Midbrain (tissue), 1 donor: Measurements from ENCODE around the gene MERTK.
A peak's percentile ranks its signal among the peaks of the same experiment; 100 is the strongest.

Experiments used
- DNase-seq: peaks from one replicate; lab custom pipeline; 2025; lab: John Stamatoyannopoulos, UW

The MERTK gene

DNA sequence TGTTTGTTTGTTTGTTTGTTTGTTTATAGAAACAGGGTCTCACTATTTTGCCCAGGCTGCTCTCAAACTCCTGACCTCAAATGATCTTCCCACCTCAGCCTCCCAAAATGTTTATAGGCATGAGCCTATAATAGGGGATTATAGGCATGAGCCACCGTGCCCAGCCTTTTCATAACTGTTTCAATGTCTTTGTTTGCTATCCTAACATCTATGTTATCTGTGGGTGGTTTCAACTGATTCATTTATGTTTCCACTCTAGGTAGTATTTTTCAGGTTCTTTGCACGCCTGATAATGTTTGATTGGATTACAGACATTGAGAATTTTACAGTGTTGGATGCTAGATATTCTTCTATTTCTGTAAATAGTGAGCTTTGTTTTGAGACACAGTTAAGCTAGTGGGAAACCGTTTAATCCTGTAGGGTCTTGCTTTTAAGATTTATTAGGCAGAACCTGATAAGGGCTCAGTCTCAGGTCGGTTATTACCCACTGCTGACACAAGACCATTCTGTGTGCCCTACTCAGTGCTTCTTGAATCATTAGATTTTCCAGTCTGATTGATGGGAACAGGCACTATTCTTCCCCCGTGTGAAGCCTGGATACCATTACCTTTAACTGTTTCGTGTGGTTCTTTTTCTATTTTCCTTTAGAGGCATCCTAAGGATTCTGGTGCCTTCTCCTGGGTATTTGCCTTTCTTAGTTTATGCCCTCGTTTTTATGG lies 80.2 kb downstream of the MERTK start:
- DNase-seq: no peak

DNA sequence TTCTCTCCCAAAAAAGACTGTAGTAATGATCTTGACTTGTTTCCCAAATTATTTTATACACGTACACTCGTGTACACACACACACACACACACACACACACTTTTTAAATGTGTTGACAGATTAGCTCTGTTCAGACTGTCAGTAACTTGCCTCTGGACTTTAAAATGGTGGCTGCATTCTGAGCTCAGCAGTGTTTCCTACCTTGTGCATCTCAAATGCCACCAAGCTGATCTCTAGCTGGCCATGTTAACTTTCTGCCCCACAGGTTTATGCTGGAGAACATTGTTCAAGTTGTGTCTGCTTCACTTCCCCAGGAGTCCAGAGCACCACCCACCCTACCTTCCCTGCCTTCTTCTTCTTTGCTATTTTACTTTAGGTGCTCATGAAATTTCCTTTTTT lies 83.3 kb downstream of the MERTK start:
- no peak for DNase-seq

DNA sequence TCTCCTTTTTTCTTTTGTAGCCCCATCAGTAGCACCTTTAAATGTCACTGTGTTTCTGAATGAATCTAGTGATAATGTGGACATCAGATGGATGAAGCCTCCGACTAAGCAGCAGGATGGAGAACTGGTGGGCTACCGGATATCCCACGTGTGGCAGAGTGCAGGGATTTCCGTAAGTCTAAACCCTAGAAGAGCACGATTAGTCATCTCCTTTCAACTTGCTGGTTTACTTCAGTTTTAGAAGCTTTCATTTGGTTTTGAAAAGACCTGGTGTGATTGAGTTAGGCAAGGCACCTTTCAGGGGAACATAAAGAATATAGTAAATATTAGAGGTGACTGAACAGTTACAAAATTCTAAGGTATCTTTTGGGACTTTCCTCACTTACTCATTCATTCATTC lies 84.4 kb downstream of the MERTK start:
- no peak for DNase-seq

DNA sequence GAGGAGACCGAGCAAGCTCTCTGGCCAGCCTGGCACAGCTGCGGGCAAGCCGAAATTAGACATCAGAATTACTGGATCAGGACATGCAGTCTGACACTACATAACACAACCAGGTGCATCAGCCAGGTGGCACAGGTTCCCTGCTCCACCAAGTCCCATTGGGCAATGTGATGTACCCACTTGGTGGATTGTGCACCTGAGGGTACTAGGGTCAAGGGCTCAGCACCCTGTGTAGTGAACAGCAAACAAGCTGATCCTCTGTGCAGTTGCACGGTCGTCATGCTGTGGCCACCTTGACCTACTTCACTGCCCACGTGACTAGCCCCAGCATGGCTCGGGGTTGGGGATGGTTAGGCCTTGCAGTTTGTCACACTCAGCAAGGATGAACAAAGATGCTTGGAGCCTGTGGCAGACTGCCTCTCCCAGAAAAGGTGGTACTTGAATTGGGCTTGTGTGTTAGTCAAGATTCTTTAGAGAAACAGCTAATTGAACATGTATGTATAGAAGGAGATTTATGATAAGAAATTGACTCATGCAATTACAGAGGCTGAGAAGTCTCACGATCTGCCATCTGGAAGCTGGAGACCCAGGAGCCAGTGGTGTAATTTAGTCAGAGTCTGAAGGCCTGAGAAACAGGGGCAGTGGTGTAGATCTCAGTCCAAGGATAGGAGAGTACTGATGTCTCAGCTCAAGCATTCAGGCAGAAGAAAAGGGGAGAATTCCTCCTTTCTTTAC lies 85.2 kb downstream of the MERTK start:
- no peak for DNase-seq

DNA sequence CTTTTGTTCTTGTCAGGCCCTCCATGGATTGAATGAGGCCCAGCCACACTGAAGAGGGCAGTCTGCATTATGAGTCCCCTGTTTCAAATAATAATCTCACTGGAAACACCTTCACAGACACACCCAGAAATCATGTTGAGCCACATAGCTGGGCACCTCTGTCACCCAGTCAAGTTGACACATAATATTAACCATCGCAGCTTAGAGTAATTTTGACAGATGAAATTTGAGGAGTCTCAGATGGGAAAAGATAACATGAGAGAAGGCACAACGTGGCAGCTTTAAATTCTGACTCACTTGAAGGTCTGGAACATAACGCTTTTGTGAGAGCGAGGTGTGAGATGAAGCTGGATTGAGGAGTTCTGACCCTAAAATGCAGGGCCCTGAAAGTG lies 85.8 kb downstream of the MERTK start:
- DNase-seq: no peak

DNA sequence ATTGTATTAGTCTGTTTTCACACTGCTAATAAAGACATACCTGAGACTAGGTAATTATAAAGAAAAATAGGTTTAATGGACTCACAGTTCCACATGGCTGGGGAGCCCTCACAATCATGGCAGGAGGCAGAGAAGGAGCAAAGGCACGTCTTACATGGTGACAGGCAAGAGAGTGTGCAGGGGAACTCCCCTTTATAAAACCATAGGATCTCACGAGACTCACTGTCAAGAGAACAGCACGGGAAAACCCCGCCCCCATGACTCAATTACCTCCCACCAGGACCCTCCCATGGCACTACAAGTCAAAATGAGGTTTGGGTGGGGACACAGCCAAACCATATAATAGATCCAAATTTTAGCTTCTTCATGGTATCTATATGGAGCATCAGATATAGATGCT lies 87.1 kb downstream of the MERTK start:
- no peak for DNase-seq

DNA sequence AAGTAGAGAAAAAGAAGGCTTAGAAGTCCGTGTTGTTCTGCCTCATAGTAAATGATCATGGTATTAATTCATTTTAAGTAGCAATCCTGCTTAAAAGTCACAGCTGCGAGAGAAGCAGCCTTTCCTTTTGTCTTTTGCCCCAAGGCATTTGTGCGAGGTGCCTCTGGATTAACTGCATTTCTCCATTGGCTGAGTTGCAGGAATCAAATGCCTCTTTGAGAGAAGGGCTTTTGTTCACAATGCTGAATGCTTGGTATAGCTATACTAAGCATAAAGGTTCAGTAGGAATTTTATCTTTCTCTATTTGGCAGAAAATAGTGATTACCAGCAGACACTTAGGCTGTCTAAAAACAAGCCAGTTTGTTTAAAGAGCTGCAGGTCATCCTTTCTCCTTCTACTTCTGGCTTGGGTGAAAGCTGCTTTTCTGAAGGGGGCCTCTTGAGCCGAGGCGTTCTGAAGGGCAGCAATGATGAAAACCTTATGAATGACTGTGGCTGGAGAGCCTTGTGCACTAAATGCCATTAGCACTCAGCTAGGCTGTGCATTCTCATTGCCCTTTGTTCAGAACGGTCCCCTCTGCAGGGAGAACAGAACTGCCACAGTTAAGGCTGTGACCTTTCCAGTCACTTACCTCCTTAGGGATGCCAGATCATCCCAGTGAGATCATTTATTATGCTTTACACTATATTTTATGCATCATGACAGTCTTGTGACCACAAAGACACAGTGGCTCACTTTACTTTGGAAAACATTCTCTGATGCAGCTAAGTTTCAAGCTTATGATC lies 87.9 kb downstream of the MERTK start:
- DNase-seq: no peak

DNA sequence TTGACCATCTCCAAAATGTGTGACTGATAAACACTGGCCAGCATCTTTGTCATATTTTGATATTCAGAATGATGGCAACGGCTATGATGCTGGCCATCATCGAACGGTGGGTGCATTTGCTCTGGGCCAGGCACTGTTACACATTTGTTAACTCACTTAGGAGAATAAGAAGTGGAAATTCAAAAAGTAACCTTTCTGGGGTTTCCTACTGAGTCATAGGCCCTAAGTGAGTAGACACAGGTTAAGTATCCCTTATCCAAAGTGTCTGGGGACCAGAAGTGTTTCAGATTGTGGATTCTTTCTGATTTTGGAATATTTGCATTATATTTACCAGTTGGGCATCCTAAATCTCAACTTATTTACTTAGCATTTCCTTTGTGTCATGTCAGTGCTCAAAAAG lies 92.0 kb downstream of the MERTK start:
- DNase-seq: no peak

DNA sequence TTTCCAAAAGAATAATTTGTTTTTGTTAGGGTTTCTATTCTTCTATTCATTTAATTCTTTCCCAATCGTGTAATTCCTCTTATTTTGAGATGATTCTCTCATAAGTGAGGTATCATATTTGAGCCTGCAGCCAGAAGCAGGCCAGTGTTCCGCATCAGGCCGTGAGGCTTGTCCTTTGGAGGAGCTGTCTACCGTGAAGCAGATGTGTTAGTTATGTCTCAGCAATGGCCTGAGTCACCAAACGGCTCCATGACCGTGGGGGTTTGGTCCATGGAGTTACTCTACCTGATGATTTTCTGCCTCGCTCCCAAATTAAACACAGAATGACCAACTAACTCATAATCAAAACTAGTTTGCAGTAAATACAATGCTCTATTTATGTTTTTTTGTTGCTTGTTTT lies 92.4 kb downstream of the MERTK start:
- no peak for DNase-seq

DNA sequence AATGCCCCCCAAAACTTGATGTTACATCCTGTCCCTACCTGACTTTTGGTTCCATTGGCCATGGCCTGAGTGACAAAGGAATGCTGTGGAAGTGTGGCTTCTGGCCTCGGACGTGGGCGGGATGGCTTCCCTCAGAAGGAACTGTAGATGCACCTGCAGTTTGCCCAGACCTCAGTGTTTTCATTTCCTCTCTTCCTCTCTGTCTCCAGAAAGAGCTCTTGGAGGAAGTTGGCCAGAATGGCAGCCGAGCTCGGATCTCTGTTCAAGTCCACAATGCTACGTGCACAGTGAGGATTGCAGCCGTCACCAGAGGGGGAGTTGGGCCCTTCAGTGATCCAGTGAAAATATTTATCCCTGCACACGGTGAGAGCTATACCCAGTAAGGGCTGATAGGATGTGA lies 95.6 kb downstream of the MERTK start:
- DNase-seq: no peak

DNA sequence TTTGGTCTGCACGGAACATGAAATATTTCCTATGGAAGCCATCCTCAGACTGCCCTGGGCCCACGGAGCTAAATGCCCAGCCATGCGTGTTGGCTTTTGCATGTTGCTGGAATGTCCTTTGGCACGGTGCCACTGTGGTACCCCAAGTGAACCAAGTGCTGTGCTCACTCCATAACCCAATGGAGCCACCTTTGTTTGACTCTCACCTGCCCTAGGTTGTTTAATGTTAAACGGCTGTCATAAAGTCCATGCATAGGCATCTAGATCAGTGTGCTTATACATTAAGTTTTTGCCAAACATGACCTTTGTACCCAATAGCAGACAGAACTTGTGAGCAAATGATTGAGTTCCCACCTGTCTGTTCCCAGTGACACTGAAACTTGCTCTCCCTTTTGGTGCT lies 96.7 kb downstream of the MERTK start:
- DNase-seq: no peak

DNA sequence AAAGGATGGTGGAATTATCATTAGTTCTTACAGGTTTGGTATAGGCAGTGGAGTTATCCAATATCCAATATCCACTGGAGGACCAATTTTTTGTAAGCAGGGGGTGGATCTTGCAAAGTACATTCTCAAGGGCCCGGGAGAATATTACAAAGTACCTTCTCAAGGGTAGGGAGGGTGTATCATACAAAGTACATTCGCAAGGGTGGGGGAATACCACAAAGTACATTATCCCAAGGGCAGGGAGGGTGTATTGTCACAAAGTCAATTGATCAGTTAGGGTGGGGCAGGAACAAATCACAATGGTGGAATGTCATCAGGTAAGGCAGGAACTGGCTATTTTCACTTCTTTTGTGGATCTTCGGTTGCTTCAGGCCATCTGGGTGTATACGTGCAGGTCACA lies 101.4 kb downstream of the MERTK start:
- DNase-seq: no peak

DNA sequence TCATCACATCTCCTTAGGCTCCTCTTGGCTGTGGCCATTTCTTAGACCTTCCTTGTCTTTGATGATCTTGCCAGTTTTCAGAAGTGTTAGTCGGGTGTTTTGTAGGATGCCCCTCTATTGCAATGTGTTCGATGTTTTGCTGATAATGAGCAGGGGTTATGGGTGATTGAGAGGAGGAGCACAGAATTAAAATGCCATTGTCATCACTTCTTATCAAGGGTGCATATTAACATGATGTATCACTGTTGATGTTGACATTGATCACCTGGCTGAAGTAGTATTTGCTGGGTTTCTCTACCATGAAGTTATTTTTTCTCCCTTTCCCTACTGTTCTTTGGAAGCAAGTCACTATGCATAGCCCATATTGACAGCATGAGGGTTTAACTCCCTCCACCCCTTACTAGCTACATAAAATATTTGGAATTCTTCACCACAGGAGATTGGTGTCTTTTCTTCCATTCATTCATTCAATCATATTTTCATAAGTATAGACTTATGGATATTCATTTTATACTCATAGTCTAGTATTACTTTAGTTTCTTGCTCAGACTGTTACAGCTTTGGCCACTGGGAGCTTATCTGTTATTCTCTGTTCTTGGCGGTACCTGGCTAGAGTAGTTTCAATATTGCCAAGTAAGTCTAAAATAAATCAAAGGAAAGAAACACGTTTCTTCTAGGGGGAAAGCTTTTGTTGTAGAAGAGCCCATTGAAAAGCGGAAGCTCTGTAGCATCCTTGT lies 102.2 kb downstream of the MERTK start:
- no peak for DNase-seq

DNA sequence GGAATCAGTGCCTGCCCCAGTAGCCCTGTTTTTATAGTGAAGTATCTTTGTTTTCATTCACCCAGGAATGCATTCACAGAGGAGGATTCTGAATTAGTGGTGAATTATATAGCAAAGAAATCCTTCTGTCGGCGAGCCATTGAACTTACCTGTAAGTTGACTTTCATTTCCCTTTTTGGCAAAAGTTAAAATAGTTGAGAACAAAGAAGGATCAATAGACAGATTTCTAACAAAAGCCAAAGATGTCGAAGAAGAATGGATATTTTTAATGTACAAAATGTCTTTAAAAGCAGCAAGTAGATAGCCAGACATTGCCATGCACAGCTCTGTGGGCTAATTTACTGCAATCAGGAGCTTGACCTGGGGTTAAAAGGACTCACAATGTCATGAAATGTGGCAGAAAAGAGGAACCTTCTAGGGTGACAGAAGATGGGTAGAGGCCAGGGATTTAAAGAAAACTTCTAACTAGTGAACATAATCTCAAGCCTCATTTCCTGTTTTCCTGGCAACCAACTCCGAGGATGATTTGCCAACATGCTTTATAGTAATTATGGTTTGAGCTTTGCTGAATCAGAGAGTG lies 102.8 kb downstream of the MERTK start:
- DNase-seq: no peak

DNA sequence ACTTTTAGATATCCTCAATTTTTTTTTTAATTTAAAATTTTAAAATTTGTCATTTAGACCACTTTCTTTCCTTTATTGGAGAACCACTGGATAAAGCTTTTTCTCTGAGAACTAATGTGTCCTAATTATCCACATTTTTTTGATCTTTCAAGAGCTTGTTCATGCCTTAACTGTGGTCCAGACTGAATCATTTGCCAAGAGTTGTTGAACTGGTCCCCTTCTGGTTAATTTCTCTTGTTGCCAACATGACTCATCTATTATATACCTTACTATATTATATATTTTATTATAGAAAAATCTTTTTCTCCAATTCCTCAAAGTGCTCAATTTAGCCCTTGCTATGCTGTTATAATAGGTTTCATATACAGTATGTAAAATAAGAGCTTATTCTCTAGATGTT lies 103.5 kb downstream of the MERTK start:
- no peak for DNase-seq

DNA sequence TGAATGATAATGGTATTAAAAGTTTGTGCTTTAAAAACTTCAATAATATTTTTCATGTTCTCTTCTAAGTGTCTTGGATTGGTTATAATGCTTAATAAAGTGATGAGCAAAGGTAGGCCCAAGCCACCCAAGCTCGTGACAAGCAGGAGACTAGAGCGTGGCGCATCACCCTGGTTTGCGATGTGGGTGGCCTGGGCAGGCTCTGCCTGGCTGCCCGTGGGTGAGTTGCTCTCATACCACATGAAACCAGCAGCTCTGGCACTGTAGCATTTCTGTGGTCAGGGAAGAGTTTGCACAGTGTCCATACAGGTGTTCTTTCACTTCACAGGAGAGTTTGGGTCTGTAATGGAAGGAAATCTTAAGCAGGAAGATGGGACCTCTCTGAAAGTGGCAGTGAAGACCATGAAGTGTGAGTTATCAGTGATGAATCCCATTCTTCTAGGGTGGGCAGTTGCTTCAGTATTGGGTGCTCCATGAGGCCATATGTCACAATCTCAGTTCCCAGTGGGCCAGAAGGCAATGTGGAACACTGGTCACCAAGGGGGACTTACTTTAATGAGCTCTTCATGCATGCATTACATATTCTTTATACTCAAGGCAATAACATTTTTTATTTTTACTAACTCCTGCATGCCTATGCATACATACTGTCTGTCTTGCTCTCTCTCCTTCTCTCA lies 105.3 kb downstream of the MERTK start:
- no peak for DNase-seq

DNA sequence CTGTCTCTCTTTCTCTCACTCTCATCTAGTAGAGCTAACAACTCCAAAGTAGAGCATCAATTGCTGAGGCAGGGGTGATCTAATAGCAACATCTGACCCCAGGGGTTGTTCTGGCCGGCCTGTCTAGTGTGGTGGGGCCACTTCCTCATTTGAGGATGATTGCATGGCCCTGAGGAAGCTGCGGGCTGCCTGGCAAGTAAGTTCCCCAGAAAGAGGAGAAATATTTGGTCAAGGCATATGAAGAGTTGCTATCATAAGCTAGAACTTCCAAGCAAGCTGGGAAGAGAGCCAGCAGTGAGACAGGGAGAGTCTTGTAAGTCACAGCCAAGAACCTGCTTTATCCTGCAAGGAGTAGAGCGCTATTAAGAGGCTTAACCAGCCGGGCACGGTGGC lies 105.8 kb downstream of the MERTK start:
- peak; percentile 38 for DNase-seq

DNA sequence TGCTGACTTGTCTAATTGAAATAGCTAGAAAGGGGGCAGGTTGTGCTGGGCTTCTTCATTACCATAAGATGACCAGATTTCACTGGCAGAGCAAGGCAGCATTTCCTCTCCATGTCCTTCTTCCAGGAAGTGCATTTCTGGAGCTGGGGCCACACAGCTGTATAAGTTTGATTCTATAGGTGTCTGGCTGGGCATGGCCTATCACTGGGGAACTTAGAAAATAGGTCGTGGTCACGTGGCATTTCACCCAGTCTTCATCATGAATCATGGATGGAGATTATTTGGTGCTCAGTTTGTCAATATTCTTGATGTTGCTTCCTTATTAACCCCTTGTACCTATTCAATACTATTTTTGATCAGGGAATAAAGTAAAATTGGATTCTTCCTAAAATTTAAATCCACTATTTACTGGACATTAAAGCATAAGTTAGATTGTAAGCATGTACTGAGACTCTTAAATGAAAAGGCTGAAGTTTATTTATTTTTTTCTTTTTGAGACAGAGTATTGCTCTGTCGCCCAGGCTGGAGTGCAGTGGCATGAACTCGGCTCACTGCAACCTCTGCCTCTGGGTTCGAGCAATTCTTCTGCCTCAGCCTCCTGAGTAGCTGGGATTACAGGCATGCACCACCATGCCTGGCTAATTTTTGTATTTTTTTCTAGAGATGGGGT lies 107.1 kb downstream of the MERTK start:
- no peak for DNase-seq

DNA sequence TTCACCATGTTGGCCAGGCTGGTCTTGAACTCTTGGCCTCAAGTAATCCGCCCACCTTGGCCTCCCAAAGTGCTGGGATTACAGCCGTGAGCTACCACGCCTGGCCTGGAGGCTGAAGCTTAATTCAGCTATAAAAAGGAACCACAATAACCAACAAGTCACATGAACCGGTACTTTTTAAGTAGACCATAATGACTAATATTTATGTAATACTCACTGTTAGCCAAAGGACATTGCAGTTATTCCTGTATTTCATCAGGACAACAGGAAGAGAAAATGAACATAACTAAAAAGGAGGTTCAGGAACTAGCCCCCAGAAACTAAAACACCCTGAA lies 107.6 kb downstream of the MERTK start:
- no peak for DNase-seq

DNA sequence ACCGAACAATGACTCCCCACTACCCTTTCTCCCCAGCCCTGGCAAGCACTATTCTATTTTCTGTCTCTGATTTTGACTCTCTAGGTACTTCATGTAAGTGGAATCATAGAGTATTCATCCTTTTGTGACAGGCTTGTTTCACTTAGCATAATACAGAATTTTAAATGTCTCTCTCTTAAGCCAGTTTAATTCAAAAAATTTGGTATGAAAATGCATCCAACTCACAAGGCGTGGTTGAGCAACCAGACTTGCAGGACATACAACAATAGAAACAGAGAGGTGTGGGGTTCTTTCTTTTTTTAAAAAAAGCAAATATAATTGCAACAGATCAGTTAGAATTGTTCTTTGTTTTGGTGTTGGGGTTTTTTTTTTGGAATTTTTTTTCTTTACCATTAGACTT lies 109.1 kb downstream of the MERTK start:
- DNase-seq: no peak

DNA sequence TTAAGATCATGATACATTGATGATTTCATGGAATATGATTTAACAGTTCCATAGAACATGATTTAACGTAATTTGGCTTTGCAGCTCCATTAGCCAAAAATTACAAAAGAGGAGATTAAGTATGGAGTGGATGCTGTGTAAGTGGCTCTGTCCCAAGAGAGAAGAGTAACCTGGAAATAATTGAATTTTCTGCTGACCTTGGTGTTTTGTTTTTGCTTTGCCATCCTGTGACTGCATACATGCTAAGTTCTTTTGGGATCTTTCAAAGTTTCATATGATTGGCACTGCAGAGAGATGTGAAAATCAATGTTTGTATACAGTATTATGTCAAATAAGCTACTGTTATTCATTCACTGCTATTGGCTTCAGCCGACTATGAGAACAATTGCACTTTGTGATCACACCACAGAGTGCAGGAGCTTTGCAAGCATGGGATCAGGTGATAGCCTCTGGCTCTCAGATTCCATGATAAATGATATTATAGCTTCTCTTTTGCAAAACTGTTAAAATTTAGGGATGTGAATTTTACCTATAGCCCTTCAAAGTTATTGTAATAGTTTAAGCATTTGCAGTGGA lies 110.6 kb downstream of the MERTK start:
- no peak for DNase-seq
